MCF 10A (cell line): ENCODE results near the gene AANAT. TPM values are rescaled to one million over a fixed set of nuclear protein-coding genes. Genes with fewer than 3 reads are reported as not detected.
A peak's percentile ranks its signal among the peaks of the same experiment; 100 is the strongest.

Source experiments
- Bru-seq: library from RNA; stranded (reverse); fragments of 400-500 nt; gene quantifications from one replicate; lab custom pipeline; 2021; lab: Mats Ljungman, UMichigan
- BruChase-seq, 2 experiments: library from RNA; stranded (reverse); fragments of 400-500 nt; gene quantifications; one replicate each; lab custom pipeline; 2021; lab: Mats Ljungman, UMichigan
- BruUV-seq: library from RNA; stranded (reverse); fragments of 400-500 nt; replicated peaks from 2 replicates; lab custom pipeline; 2021; lab: Mats Ljungman, UMichigan
- CTCF ChIA-PET: fragments of 300-600 bp; sonication (Branson Sonifier 250); formaldehyde crosslinking; extraction: SDS; loops from one replicate; lab custom pipeline; 2021; ENCODE audit warnings: antibody characterized with exemption, inconsistent platforms; lab: Yijun Ruan, JAX
- POLR2A ChIA-PET: fragments of 300-600, 350-650 bp; sonication (Branson Sonifier 250); formaldehyde crosslinking; extraction: SDS; loops from one replicate; lab custom pipeline; 2020; ENCODE audit warnings: antibody characterized with exemption, inconsistent platforms; lab: Yijun Ruan, JAX
- DNase-seq: peaks from one replicate; pipeline ENCODE4 v3.0.0-alpha.2; 2018; ENCODE audit not compliant: unreplicated experiment
- H3K27ac Mint-ChIP-seq: one replicate; pipeline ENCODE4 v1.8.0; 2022; ENCODE audit warnings: mild to moderate bottlenecking, low read depth, mixed read lengths; ENCODE audit not compliant: unreplicated experiment
- H3K27me3 Mint-ChIP-seq: one replicate; pipeline ENCODE4 v1.8.0; 2022; ENCODE audit warnings: mixed read lengths; ENCODE audit not compliant: insufficient read depth, unreplicated experiment
- H3K36me3 Mint-ChIP-seq: one replicate; pipeline ENCODE4 v1.8.0; 2022; ENCODE audit warnings: mild to moderate bottlenecking, moderate library complexity, mixed read lengths; ENCODE audit not compliant: insufficient read depth, unreplicated experiment
- H3K4me1 Mint-ChIP-seq: one replicate; pipeline ENCODE4 v1.8.0; 2022; ENCODE audit warnings: mixed read lengths; ENCODE audit not compliant: insufficient read depth, unreplicated experiment
- H3K4me3 Mint-ChIP-seq: one replicate; pipeline ENCODE4 v1.8.0; 2022; ENCODE audit warnings: mild to moderate bottlenecking, moderate library complexity, mixed read lengths; ENCODE audit not compliant: unreplicated experiment
- H3K9me3 Mint-ChIP-seq: one replicate; pipeline ENCODE4 v1.8.0; 2022; ENCODE audit warnings: mixed read lengths; ENCODE audit not compliant: unreplicated experiment
- intact Hi-C: fragments of 100-400 bp; cut with micrococcal nuclease; formaldehyde crosslinking; loops from 2 replicates; pipeline ENCODE4 v1.14.1; 2022
- long read RNA-seq: library from polyadenylated mRNA; stranded (forward); transcript quantifications from one replicate; pipeline ENCODE4 v2.0.0, GENCODE V29; 2022
- total RNA-seq: library from RNA; stranded (reverse); gene quantifications from 2 replicates; pipeline ENCODE4 v1.2.3, GENCODE V29; 2022
- TF ChIP-seq, protein P1 (sequence below): fragments of 200-600 bp; IDR thresholded peaks from one replicate; pipeline ENCODE4 v1.8.0; 2022; ENCODE audit warnings: antibody characterized with exemption, mild to moderate bottlenecking; ENCODE audit not compliant: unreplicated experiment

Gene AANAT
- not detected in 2 replicates for total RNA-seq
- Bru-seq, nascent RNA: percentile 10 among the genes with signal in this experiment
- percentile 9 among the genes with signal in this experiment for BruChase-seq, experiment 1, labeled RNA remaining after a 6-hour chase
- percentile 11 among the genes with signal in this experiment for BruChase-seq, experiment 2, labeled RNA remaining after a 2-hour chase
- long read RNA-seq: 0 reads

DNA sequence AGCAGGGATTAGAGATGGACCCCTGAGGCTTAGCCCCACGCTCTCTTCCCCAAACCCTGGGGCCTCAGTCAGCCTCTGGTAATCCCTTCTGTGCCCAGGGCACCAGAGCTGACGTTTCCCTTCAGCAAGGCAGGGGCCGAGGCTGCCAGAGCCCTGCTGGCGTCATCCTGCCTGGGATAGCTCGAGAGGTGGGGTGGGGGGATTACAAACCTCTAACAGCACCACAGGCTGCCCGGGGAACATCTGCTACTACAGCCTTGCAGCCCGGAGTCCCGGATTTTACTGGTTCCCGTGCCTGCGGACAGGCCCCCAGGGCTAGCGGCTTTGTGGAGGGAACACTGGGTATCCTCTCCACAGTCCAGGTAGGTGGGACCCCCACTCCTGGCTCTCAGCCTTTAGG, at the start of gene AANAT:
AANAT (plus strand) TSS at position 238 of the 400 bp plus-strand sequence. CDS start 1,144 bp downstream, outside the sequence.
- no peak for DNase-seq
- no peaks in the 10 kb centered on the region for H3K4me1 Mint-ChIP-seq
- ChIA-PET POLR2A (interaction anchor here (1.3 to 3.0 kb wide), 4 partner anchors 20 to 40 kb away, joined by 5 to 18 read pairs (median 10); no protein-coding TSS in a partner anchor), CTCF (interaction anchor here (0.5 to 7.9 kb wide), 15 partner anchors 10 to 224 kb away, joined by 3 to 134 read pairs (median 3); partner anchors contain the start of gene RHBDF2)
- H3K4me3 Mint-ChIP-seq: no peak within 1 kb of the TSS
- BruUV-seq: no TSS peak
- H3K9me3 Mint-ChIP-seq: no peaks in the 10 kb centered on the region
- H3K27me3 Mint-ChIP-seq: no peaks in the 10 kb centered on the region
- no peak within 1 kb of the TSS for H3K27ac Mint-ChIP-seq
- H3K36me3 Mint-ChIP-seq: no peaks in the 10 kb centered on the region
- intact Hi-C loops: no loop called here
- TF ChIP-seq, protein P1, sequence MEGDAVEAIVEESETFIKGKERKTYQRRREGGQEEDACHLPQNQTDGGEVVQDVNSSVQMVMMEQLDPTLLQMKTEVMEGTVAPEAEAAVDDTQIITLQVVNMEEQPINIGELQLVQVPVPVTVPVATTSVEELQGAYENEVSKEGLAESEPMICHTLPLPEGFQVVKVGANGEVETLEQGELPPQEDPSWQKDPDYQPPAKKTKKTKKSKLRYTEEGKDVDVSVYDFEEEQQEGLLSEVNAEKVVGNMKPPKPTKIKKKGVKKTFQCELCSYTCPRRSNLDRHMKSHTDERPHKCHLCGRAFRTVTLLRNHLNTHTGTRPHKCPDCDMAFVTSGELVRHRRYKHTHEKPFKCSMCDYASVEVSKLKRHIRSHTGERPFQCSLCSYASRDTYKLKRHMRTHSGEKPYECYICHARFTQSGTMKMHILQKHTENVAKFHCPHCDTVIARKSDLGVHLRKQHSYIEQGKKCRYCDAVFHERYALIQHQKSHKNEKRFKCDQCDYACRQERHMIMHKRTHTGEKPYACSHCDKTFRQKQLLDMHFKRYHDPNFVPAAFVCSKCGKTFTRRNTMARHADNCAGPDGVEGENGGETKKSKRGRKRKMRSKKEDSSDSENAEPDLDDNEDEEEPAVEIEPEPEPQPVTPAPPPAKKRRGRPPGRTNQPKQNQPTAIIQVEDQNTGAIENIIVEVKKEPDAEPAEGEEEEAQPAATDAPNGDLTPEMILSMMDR: no peak

DNA sequence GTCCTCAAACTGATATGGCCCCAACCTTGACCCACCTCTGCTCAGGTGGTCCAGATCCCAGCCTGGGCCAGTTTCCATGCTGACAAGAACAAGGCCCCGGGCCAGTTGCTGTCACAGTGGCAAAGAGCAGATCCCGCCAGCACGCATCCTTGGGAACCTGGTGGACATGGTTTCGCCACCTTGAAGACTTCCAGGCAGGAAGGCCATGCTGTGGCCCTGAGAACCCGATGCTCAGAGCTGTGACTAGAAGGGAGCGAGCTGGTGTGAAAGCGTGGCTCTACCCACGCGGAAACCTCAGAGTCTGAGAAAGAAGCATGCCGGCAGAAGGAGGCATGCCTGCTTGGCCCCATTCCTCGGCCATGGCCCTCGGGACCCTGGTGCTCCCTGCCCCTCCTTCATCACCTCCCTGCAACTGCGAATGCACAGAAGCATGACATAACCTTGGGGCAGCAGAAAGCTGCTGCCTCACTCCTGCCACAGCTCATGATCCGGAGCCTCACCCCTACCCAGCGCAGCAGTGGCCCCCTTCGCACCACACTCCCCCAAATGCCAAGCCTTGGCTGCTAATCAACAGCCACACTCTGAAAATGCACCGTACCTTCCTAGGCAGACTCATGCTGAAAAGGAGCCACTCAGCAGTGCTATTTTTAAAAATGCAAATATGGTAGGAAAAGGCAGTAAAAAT, 47.7 kb upstream of the AANAT start:
- no peak overlapping the region for H3K27ac Mint-ChIP-seq
- no peak overlapping the region for H3K4me3 Mint-ChIP-seq
- no peaks in the 10 kb centered on the region for H3K27me3 Mint-ChIP-seq
- CTCF ChIA-PET: interaction anchor here (0.6 kb wide), 1 partner anchor 84 kb away, joined by 3 read pairs; no protein-coding TSS in a partner anchor
- TF ChIP-seq, protein P1: no peak
- no TSS peak for BruUV-seq
- no peaks in the 10 kb centered on the region for H3K9me3 Mint-ChIP-seq
- no peaks in the 10 kb centered on the region for H3K4me1 Mint-ChIP-seq
- peaks cover 6% of the 10 kb centered on the region for H3K36me3 Mint-ChIP-seq
- POLR2A ChIA-PET: no interaction called here
- no peak for DNase-seq
- intact Hi-C loops: no loop called here

DNA sequence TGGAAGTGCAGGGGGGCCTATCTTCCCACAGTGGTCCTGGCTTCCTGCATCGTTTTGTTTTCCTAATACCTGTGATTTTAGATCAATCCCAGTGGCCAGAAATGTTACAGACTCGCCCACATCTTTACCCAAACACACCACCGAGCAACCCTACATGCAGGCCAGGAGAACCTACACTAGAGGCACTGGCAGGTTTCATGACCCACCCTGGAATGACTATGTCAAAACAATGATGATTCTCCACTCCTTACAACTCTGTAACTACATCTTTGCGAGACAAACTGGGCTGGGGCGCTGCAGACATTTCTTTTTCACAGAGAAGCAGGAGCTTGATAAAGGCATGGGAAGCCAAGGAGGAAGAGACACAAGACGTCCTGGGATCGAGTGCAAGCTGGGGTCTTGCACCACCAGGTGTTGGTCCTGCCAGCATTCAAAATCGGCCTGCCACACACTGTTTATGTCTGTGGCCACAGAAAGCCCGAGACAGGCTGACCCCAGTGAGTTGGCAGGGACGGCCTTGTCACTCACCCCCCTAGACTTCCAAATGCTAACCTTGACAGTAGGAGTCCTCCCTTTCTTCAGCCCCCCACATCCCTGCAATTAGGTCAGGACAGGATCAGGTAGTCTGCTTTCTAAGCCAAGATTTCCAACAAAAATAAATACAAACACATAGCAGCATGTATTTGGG, 46.9 kb upstream of the AANAT start:
- Mint-ChIP-seq H3K36me3 (peaks cover under 1% of the 10 kb centered on the region), H3K27me3 (no peaks in the 10 kb centered on the region), H3K4me3 (no peak overlapping the region), H3K4me1 (no peaks in the 10 kb centered on the region), H3K9me3 (no peaks in the 10 kb centered on the region), H3K27ac (no peak overlapping the region)
- CTCF ChIA-PET: no interaction called here
- BruUV-seq: no TSS peak
- TF ChIP-seq, protein P1: no peak
- intact Hi-C loops: no loop called here
- no peak for DNase-seq
- POLR2A ChIA-PET: interaction anchor here (0.9 kb wide), 1 partner anchor 26 kb away, joined by 4 read pairs; no protein-coding TSS in a partner anchor

DNA sequence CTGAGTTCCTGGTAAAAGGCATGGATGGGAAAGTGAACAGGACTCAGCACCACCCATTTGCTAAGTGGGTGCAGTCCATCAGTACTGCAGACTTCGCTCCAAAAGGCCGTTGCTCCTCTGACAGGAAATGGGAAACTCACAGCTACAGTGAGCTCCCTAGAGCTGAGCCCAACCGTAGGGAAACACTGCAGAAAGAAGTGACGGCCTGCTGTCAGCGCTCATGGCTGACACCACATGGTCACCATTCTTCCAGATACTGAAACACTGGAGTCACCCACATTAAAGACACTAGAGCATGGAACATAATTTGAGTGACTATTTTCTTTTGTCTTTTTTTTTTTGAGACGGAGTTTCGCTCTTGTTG, 46.4 kb upstream of the AANAT start:
- Mint-ChIP-seq H3K27me3 (no peaks in the 10 kb centered on the region), H3K9me3 (no peaks in the 10 kb centered on the region), H3K27ac (no peak overlapping the region), H3K4me1 (no peaks in the 10 kb centered on the region), H3K36me3 (no peaks in the 10 kb centered on the region), H3K4me3 (no peak overlapping the region)
- no TSS peak for BruUV-seq
- intact Hi-C loops: no loop called here
- CTCF ChIA-PET: no interaction called here
- TF ChIP-seq, protein P1: no peak
- no peak for DNase-seq
- POLR2A ChIA-PET: interaction anchor here (0.9 kb wide), 1 partner anchor 26 kb away, joined by 4 read pairs; no protein-coding TSS in a partner anchor
